Activated naive CD4-positive, alpha-beta T cell treated with anti-CD3 and anti-CD28 coated beads, Interleukin-2, amount 50 U/mL, for 24 hours (primary cell): ENCODE measurements around the gene CERK.
A peak's percentile ranks its signal among the peaks of the same experiment; 100 is the strongest.

Experiments
- H3K27ac Mint-ChIP-seq: one replicate; pipeline ENCODE4 v1.8.0; 2021; ENCODE audit warnings: mild to moderate bottlenecking, mixed read lengths
- H3K27me3 Mint-ChIP-seq: one replicate; pipeline ENCODE4 v1.8.0; 2021; ENCODE audit warnings: mixed read lengths
- H3K36me3 Mint-ChIP-seq: one replicate; pipeline ENCODE4 v1.8.0; 2021; ENCODE audit warnings: mixed read lengths
- H3K4me1 Mint-ChIP-seq: one replicate; pipeline ENCODE4 v1.8.0; 2021; ENCODE audit warnings: mixed read lengths
- H3K4me3 Mint-ChIP-seq: one replicate; pipeline ENCODE4 v1.8.0; 2021; ENCODE audit warnings: mild to moderate bottlenecking, mixed read lengths
- H3K9me3 Mint-ChIP-seq: one replicate; pipeline ENCODE4 v1.8.0; 2021; ENCODE audit warnings: mixed read lengths

CERK gene

GRCh38 chr22:46770151-46770641 lies 32.1 kb upstream of the CERK start:
- H3K4me3 Mint-ChIP-seq = no peak overlapping the region
- H3K36me3 Mint-ChIP-seq = peaks cover 1% of the 10 kb centered on the region
- H3K27me3 Mint-ChIP-seq = no peaks in the 10 kb centered on the region
- peaks cover 80% of the 10 kb centered on the region for H3K4me1 Mint-ChIP-seq
- H3K9me3 Mint-ChIP-seq = no peaks in the 10 kb centered on the region
- peak overlapping the region; percentile 86 for H3K27ac Mint-ChIP-seq

DNA sequence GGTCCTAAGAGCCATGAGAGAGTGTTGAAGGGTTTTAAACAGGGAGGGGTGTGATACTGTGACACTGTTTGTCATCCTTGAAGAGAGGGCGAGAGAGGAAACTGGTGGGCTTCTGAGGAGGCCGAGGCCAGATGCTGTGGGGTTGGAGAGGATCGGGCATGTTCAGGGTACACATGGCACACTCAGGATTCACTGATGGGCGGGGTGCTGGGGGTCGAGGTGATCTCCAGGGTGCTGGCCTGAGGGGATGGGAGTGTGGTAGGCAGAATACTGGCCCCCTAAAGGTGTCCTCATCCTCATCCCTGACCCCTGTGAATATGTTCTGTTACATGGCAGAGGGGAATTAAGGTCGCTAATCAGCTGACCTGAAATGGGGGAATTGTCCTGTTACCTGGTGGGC lies 31.7 kb upstream of the CERK start:
- H3K9me3 Mint-ChIP-seq = no peaks in the 10 kb centered on the region
- no peaks in the 10 kb centered on the region for H3K27me3 Mint-ChIP-seq
- H3K27ac Mint-ChIP-seq = peak overlapping the region; percentile 86
- no peak overlapping the region for H3K4me3 Mint-ChIP-seq
- peaks cover 80% of the 10 kb centered on the region for H3K4me1 Mint-ChIP-seq
- H3K36me3 Mint-ChIP-seq = peaks cover 1% of the 10 kb centered on the region

- H3K4me1 Mint-ChIP-seq = peaks cover 80% of the 10 kb centered on the region
- H3K27me3 Mint-ChIP-seq = no peaks in the 10 kb centered on the region
- H3K4me3 Mint-ChIP-seq = no peak overlapping the region
- H3K27ac Mint-ChIP-seq = peak overlapping the region; percentile 86
- H3K36me3 Mint-ChIP-seq = peaks cover 1% of the 10 kb centered on the region
- no peaks in the 10 kb centered on the region for H3K9me3 Mint-ChIP-seq
Observed at GRCh38 chr22:46769191-46769675, 31.2 kb upstream of the CERK start.

DNA sequence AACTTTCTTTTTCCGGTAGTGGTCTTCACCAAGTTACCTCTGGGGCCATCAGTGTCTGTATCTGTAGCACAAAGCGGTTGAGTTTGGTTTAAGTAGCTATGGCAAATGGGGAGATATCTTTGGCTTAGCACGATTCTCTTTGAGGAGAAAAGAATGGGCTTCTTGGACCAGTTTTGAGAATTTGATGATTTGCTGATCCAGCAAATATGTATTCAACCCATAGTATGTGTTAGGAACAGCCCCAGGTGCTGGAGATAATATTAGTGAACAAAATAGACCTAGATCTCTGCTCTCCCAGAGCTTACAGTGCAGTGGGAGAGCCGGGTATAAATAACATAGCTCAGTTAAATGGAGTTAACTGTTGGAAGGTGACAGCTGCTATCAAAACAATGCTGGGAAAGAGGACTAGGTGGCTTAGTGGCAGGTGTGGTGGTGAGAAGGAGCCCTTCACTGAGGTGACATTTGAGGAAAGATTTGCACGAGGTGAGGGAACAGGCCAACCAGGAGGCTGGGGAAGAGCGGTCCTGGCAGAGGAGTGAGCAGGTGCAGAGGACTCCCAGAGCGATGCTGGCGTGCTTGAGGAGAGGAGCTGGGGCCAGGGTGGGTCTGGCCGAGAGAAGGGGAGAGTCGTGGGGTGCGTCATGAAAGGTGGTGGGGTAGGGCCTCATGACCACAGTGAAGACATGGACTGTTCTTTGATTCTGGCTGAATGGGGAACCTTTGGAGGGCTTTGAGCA lies 29.4 kb upstream of the CERK start:
- Mint-ChIP-seq H3K27ac (peak overlapping the region; percentile 84), H3K27me3 (no peaks in the 10 kb centered on the region), H3K36me3 (peaks cover 1% of the 10 kb centered on the region), H3K4me1 (peaks cover 73% of the 10 kb centered on the region), H3K4me3 (no peak overlapping the region), H3K9me3 (no peaks in the 10 kb centered on the region)

DNA sequence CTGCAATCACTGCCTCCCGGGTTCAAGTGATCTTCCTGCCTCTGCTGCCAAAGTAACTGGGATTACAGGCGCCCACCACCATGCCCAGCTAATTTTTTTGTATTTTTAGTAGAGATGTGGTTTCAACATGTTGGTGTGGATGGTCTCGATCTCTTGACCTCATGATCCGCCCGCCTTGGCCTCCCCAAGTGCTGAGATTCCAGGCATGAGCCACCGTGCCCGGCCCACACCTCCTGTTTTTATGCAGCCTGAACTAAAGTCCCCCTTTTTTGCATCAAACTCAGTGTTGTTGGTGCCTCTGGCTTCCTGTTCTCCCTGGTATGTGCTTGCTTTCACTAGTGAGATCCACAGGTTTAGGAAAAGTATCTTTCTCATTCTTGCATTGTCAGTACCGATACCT lies 28.6 kb upstream of the CERK start:
- H3K27ac Mint-ChIP-seq = peak overlapping the region; percentile 84
- H3K4me1 Mint-ChIP-seq = peaks cover 80% of the 10 kb centered on the region
- H3K27me3 Mint-ChIP-seq = no peaks in the 10 kb centered on the region
- H3K9me3 Mint-ChIP-seq = no peaks in the 10 kb centered on the region
- peak overlapping the region; percentile 33 for H3K4me3 Mint-ChIP-seq
- H3K36me3 Mint-ChIP-seq = peaks cover 4% of the 10 kb centered on the region

DNA sequence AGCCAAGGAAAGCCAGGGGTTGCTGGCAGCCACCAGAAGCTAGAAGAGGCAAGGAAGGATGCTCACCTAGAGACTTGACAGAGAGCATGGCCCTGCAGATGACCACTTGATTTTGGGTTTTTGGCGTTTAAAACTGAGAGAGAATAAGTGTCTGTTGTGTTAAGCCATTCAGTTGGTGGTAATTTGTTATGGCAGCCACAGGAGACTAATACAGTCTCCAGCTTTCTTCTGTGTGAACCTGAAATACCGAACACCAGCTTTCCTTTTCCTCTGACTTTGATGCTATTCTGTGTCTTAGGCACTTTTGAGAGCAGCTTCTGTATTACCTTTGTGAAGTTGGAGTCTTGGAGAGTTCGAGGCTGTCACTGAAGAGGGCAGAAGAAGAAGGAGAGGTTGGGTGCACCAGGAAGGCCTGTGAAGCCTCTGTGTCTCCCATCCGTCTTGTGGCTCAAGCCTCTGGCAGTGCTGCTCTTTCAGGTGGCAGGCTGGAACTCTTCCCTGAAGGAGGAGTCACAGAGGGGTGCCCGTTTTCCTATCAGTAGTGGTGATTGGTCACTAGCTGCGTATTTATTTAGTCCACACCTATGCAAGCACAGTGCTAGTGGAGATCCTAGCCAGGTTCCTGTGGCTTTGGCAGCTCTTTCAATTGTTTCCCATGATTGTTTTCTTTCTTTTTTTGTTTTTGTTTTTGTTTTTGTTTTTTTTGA lies 26.9 kb upstream of the CERK start:
- H3K4me1 Mint-ChIP-seq = peaks cover 74% of the 10 kb centered on the region
- no peaks in the 10 kb centered on the region for H3K27me3 Mint-ChIP-seq
- no peaks in the 10 kb centered on the region for H3K9me3 Mint-ChIP-seq
- H3K4me3 Mint-ChIP-seq = peak overlapping the region; percentile 94
- H3K27ac Mint-ChIP-seq = peak overlapping the region; percentile 46
- H3K36me3 Mint-ChIP-seq = peaks cover 4% of the 10 kb centered on the region

GRCh38 chr22:46764140-46764680 lies 26.2 kb upstream of the CERK start:
- Mint-ChIP-seq H3K27ac (peak overlapping the region; percentile 46), H3K27me3 (no peaks in the 10 kb centered on the region)

DNA sequence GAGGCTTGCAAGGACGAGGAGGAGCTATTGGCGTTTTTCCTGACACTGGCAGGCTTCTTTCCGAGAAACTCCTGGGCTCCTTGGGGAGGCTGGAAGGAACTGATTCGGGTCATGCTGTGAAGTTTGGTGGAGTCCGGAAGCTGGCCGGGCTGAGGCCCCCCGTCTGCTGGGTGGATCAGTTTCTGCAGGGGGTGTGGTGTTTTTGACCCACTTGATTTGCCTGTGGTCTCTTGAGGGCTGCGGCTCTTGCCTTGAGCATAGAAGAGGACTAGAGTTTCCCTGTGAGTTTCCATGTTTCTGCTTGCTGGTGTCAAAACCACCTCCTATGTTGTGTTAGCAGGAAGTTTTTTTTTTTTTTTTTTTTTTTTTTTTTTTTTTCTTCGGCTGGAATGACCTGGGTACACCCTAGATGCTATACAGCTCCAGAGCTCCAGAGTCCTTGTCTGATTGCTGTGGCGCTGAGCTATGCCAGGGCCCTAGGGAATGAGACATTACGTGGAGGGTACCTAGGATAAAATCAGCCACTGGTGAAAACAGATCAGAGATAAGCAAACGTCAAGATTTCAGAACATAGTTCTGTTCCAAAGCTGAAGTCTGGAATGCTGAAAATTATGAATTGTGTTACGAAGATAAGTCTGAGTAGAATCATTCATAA lies 25.1 kb upstream of the CERK start:
- Mint-ChIP-seq H3K36me3 (peaks cover 4% of the 10 kb centered on the region), H3K4me3 (peak overlapping the region; percentile 94), H3K27me3 (no peaks in the 10 kb centered on the region), H3K9me3 (no peaks in the 10 kb centered on the region), H3K4me1 (peaks cover 66% of the 10 kb centered on the region), H3K27ac (peak overlapping the region; percentile 96)

More at GRCh38 chr22:46764140-46764680, 26.2 kb upstream of the CERK start:
- Mint-ChIP-seq H3K36me3 (peaks cover 4% of the 10 kb centered on the region), H3K4me3 (peak overlapping the region; percentile 94), H3K4me1 (peaks cover 66% of the 10 kb centered on the region), H3K9me3 (no peaks in the 10 kb centered on the region)

- H3K4me1 Mint-ChIP-seq = peaks cover 59% of the 10 kb centered on the region
- peaks cover 2% of the 10 kb centered on the region for H3K36me3 Mint-ChIP-seq
- peak within 1 kb of the TSS; percentile 94 for H3K4me3 Mint-ChIP-seq
- no peaks in the 10 kb centered on the region for H3K9me3 Mint-ChIP-seq
- no peaks in the 10 kb centered on the region for H3K27me3 Mint-ChIP-seq
- peak within 1 kb of the TSS; percentile 96 for H3K27ac Mint-ChIP-seq
Observed at GRCh38 chr22:46762238-46763050, 24.4 kb upstream of the CERK start, which contains the start of gene TBC1D22A. TBC1D22A (plus strand) TSS chr22:46762650; CDS start chr22:46762787, 137 bp downstream.

GRCh38 chr22:46761539-46762237 lies 23.6 kb upstream of the CERK start:
- peak overlapping the region; percentile 94 for H3K4me3 Mint-ChIP-seq
- peaks cover under 1% of the 10 kb centered on the region for H3K9me3 Mint-ChIP-seq
- H3K4me1 Mint-ChIP-seq = peaks cover 59% of the 10 kb centered on the region
- H3K27me3 Mint-ChIP-seq = no peaks in the 10 kb centered on the region
- H3K36me3 Mint-ChIP-seq = peaks cover 2% of the 10 kb centered on the region
- peak overlapping the region; percentile 96 for H3K27ac Mint-ChIP-seq

GRCh38 chr22:46761017-46761416 lies 23.0 kb upstream of the CERK start:
- Mint-ChIP-seq H3K4me3 (peak overlapping the region; percentile 94), H3K4me1 (peaks cover 61% of the 10 kb centered on the region), H3K27me3 (no peaks in the 10 kb centered on the region), H3K9me3 (peaks cover 6% of the 10 kb centered on the region), H3K27ac (peak overlapping the region; percentile 85), H3K36me3 (peaks cover 5% of the 10 kb centered on the region)

DNA sequence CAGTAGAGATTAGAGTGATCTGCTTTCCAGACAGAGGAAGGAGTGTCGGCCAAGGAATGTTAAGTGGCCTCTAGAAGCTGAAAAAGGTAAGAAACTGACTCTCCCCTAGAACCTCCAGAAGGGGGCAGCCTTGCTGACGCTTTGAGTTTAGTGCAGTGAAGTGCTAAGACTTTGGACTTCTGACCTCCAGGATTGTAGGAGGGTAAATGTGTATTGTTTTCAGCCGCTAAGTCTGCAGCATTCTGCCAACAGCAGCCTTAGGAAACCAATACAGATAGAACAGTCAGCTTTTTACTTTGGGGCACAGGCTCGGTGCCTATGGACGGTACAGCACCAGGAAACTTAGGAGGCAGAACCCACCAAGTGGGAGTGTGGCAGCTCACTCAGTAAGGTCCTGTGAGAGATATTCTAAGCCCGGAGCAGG lies 20.8 kb upstream of the CERK start:
- H3K4me1 Mint-ChIP-seq = peaks cover 43% of the 10 kb centered on the region
- no peak overlapping the region for H3K4me3 Mint-ChIP-seq
- peaks cover 6% of the 10 kb centered on the region for H3K9me3 Mint-ChIP-seq
- no peak overlapping the region for H3K27ac Mint-ChIP-seq
- H3K36me3 Mint-ChIP-seq = peaks cover 5% of the 10 kb centered on the region
- no peaks in the 10 kb centered on the region for H3K27me3 Mint-ChIP-seq

GRCh38 chr22:46758121-46758520 lies 20.1 kb upstream of the CERK start:
- no peaks in the 10 kb centered on the region for H3K27me3 Mint-ChIP-seq
- H3K4me3 Mint-ChIP-seq = no peak overlapping the region
- peaks cover 6% of the 10 kb centered on the region for H3K9me3 Mint-ChIP-seq
- H3K27ac Mint-ChIP-seq = no peak overlapping the region
- peaks cover 5% of the 10 kb centered on the region for H3K36me3 Mint-ChIP-seq
- peaks cover 36% of the 10 kb centered on the region for H3K4me1 Mint-ChIP-seq

DNA sequence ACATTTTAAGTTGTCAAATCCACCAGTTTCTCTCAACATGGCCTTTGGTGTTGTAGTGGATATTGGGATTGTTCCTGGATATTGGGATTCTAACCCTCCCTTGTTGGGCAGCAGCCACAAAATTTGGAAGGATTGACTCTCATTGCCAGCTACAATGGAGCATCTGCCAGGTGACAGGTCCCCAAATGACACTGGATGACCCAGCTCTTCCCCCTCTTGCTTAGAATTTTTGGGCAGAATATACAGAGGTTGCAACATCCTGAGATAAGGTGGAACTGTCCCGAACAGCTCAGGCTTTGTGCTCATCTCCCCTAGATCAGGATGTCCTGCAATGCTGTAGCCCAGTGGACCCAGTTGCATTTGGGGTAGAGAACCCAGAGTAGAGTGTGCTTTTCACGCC lies 19.1 kb upstream of the CERK start:
- no peak overlapping the region for H3K27ac Mint-ChIP-seq
- H3K36me3 Mint-ChIP-seq = peaks cover 5% of the 10 kb centered on the region
- no peak overlapping the region for H3K4me3 Mint-ChIP-seq
- H3K27me3 Mint-ChIP-seq = no peaks in the 10 kb centered on the region
- H3K4me1 Mint-ChIP-seq = peaks cover 33% of the 10 kb centered on the region
- peaks cover 6% of the 10 kb centered on the region for H3K9me3 Mint-ChIP-seq
